ENCODE results near the gene AP3B1.
"Not testable (repeated sequence)": the region's sequence is repeated elsewhere in the genome, so short reads cannot be mapped to it uniquely, and the experiment has no call there.

Gene AP3B1

GRCh38 chr5:78129597-78129996 lies 164.9 kb downstream of the AP3B1 start:
- no peak for DNase-seq

GRCh38 chr5:78127875-78128274 lies 166.6 kb downstream of the AP3B1 start:
- no peak for DNase-seq

GRCh38 chr5:78126536-78126935 lies 168.0 kb downstream of the AP3B1 start:
- no peak for DNase-seq

- DNase-seq = no peak
These were observed 178.3 kb downstream of the AP3B1 start for GRCh38 chr5:78116167-78116566.

- DNase-seq = no peak
These were observed 180.7 kb downstream of the AP3B1 start for GRCh38 chr5:78113689-78114264.

- DNase-seq = no peak
These were observed 181.6 kb downstream of the AP3B1 start for GRCh38 chr5:78112931-78113330.

- DNase-seq = no peak
These were observed 184.6 kb downstream of the AP3B1 start for GRCh38 chr5:78109891-78110324.

- DNase-seq = no peak
These were observed 185.9 kb downstream of the AP3B1 start for GRCh38 chr5:78108564-78108963.

GRCh38 chr5:78103232-78103918 lies 191.1 kb downstream of the AP3B1 start:
- no peak for DNase-seq

GRCh38 chr5:78102500-78102899 lies 192.0 kb downstream of the AP3B1 start:
- DNase-seq = no peak

- DNase-seq = no peak
These were observed 199.4 kb downstream of the AP3B1 start for GRCh38 chr5:78095125-78095524.

- DNase-seq = no peak
These were observed 204.5 kb downstream of the AP3B1 start for GRCh38 chr5:78090002-78090401.

- DNase-seq = no peak
These were observed 215.6 kb downstream of the AP3B1 start for GRCh38 chr5:78078858-78079257.

GRCh38 chr5:78077369-78078068 lies 217.0 kb downstream of the AP3B1 start:
- no peak for DNase-seq

- DNase-seq = no peak
These were observed 218.1 kb downstream of the AP3B1 start for GRCh38 chr5:78076351-78076750.

GRCh38 chr5:78075301-78075700 lies 219.2 kb downstream of the AP3B1 start:
- DNase-seq = no peak

GRCh38 chr5:78070691-78071090 lies 223.8 kb downstream of the AP3B1 start:
- not testable (repeated sequence) for DNase-seq

- DNase-seq = not testable (repeated sequence)
These were observed 226.9 kb downstream of the AP3B1 start for GRCh38 chr5:78067581-78067980.

- DNase-seq = not testable (repeated sequence)
These were observed 227.8 kb downstream of the AP3B1 start for GRCh38 chr5:78066722-78067121.

- no peak for DNase-seq
These were observed 228.8 kb downstream of the AP3B1 start for GRCh38 chr5:78065663-78066062.

- no peak for DNase-seq
These were observed 229.5 kb downstream of the AP3B1 start for GRCh38 chr5:78064941-78065472.

GRCh38 chr5:78063495-78063894 lies 231.0 kb downstream of the AP3B1 start:
- no peak for DNase-seq

- no peak for DNase-seq
These were observed 231.9 kb downstream of the AP3B1 start for GRCh38 chr5:78062645-78063044.

GRCh38 chr5:78060421-78060820 lies 234.1 kb downstream of the AP3B1 start:
- no peak for DNase-seq
